Tibial artery (tissue), 4 donors: ENCODE measurements around the gene CMTM3.

Experiments used
- DNase-seq, 2 donors: peaks; one replicate each; pipeline ENCODE4 v3.0.0-alpha.2; 2019
- H3K27ac ChIP-seq, 2 donors: fragments of 200-600 bp; sonication (generic) in 1 of 2; 1 replicate in 1 of 2; 2 replicates in 1 of 2; pipeline ENCODE4 v1.5.1; 2018 to 2019; ENCODE audit warnings: mild to moderate bottlenecking in 1 of 2
- H3K27me3 ChIP-seq, 2 donors: fragments of 200-600 bp; sonication (generic) in 1 of 2; one replicate each; pipeline versions ENCODE4 v1.5.1 to v1.6.0; 2016 to 2019
- H3K36me3 ChIP-seq, 3 donors: fragments of 200-600 bp; sonication (generic) in 2 of 3; one replicate each; pipeline ENCODE4 v1.5.1; 2016 to 2019; ENCODE audit warnings: mild to moderate bottlenecking in 2 of 3
- H3K4me1 ChIP-seq, 4 donors: fragments of 200-600 bp; sonication (generic) in 2 of 4; 1 replicate in 3 of 4; 2 replicates in 1 of 4; pipeline ENCODE4 v1.5.1; 2016 to 2019
- H3K4me3 ChIP-seq, 2 donors: fragments of 200-600 bp; sonication (generic) in 1 of 2; 1 replicate in 1 of 2; 2 replicates in 1 of 2; pipeline ENCODE4 v1.5.1; 2018 to 2019; ENCODE audit warnings: mild to moderate bottlenecking in 2 of 2
- H3K9me3 ChIP-seq, 3 donors: fragments of 200-600 bp; sonication (generic) in 1 of 3; one replicate each; pipeline ENCODE4 v1.5.1; 2016 to 2019
- CTCF ChIP-seq, 2 experiments: fragments of 200-600 bp in 1 of 2; fragments of 450-650 bp in 1 of 2; IDR thresholded peaks; one replicate each; pipeline ENCODE4 v1.5.1; 2017 to 2019; ENCODE audit warnings: antibody characterized with exemption in 2 of 2, mild to moderate bottlenecking in 1 of 2, moderate library complexity in 1 of 2
- intact Hi-C: fragments of 100-400 bp; cut with DNase I; formaldehyde crosslinking; loops from one replicate; pipeline ENCODE4 v1.15.0; 2023; ENCODE audit warnings: low total_unique reads

CMTM3 gene

DNA sequence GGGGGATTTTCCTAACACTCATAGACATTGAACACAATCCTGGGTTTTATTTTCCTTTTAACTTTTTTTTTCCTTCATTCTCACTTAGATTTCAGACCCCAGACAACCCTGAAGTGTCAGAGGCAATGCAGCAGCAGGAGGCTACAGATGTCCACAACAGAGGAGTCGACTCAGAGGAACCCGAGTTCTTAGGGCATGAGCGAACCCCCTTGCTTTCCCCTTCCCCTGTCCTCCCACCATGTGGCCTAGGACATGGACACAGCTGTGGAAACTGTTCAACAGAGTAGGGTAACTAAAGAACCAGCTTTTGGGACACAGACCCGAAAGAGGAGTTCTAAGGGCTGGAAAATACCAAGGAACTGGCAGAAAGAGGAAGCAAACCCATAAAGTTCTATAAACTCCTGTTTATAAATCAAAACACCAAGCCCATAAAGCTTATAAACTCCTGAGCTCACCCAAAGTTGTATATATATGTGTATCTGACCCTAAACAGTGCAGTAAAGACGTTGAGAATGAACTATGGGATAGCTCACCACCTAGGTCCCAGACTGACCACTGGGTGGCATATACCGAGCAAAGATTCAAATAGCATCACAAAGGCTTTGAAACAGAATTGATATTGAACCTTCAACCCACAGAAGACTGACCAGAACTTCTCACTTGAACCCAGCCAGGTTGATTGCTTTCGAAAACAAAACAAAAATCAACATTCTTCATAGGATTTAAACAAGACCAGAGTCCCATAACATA is 58.1 kb downstream of the CMTM3 start:
- H3K27me3 ChIP-seq: no peaks in the 10 kb centered on the region
- DNase-seq: no peak
- no peaks in the 10 kb centered on the region for H3K36me3 ChIP-seq
- no peaks in the 10 kb centered on the region for H3K9me3 ChIP-seq
- peak; percentile 54 for TF ChIP-seq CTCF (IDR thresholded peaks at IDR 0.05)
- peak overlapping the region; percentile 67 to 71 for H3K27ac ChIP-seq
- no peak overlapping the region for H3K4me3 ChIP-seq
- peaks cover 0 to 30% (median 23%) of the 10 kb centered on the region in 4 donors for H3K4me1 ChIP-seq
- intact Hi-C loops: no loop called here
